ENCODE data around the gene EMB.
"Not testable (repeated sequence)": the region's sequence is repeated elsewhere in the genome, so short reads cannot be mapped to it uniquely, and the experiment has no call there.

EMB gene

DNA sequence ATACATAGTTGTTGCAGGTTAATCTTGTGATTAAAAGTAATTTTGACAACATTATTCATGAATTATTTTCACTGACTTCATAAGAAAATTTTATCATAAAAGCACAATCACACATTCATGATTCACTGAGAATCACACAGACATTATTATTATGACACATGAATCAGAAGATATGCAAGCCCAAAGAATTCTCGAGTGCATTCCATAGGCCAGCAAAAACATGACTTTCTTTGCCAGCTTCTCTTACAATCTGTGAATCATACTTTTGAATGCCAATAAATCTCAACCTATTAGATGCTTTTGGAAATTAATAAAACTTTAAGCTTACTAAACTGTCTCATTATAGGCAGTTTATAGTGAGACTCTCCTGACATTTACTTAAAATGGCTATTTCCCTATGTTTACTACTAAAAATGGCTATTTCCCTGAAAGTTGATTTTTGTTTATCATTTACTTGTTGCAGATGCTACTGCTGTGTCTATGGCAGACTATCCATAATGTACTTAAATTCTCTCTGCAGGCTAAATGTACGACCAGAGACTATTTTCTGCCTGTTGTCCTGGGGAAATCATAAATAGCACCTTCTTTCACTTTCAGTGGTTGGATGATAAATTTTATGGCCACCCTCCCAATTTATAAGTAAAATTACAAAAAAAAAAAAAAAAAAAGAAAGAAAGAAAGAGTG, 47.0 kb downstream of the EMB start:
- H3K36me3 Mint-ChIP-seq (ENCODE audit: low read depth) = peaks cover 66% of the 10 kb centered on the region
- not testable (repeated sequence) for H3K9me3 Mint-ChIP-seq, H3K4me3 Mint-ChIP-seq, H3K27me3 Mint-ChIP-seq, H3K27ac Mint-ChIP-seq
- peaks cover 31% of the 10 kb centered on the region for H3K4me1 Mint-ChIP-seq (ENCODE audit: low read depth)

DNA sequence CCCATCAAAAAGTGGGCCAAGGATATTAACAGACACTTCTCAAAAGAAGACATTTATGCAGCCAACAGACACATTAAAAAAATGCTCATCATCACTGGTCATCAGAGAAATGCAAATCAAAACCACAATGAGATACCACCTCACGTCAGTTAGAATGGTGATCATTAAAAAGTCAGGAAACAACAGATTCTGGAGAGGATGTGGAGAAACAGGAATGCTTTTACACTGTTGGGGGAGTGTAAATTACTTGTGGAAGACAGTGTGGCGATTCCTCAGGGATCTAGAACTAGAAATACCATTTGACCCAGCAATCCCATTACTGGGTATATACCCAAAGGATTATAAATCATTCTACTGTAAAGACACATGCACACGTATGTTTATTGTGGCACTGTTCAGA, 48.8 kb downstream of the EMB start:
- Mint-ChIP-seq H3K9me3 (peaks cover 20% of the 10 kb centered on the region), H3K4me1 (ENCODE audit: low read depth) (peaks cover 22% of the 10 kb centered on the region), H3K36me3 (ENCODE audit: low read depth) (peaks cover 72% of the 10 kb centered on the region)
- not testable (repeated sequence) for H3K4me3 Mint-ChIP-seq, H3K27ac Mint-ChIP-seq, H3K27me3 Mint-ChIP-seq

DNA sequence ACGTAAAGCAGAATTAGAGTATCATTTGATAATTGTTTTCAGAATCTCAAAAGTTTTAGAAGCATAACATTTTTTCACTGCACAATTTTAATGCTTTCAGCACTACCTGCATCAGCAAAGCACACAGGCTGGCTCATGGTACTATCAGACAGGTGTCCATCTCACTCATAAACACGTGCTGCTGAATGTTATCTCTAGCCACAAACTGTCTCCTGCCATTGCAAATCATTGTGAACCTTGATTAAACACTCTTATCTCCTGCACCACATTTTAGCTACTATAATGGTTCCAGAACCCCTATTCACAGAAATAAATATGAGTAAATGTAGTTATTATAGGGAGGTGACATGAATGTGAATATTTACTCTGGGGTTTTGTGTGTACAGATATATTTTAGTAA, 56.7 kb downstream of the EMB start:
- Mint-ChIP-seq H3K36me3 (ENCODE audit: low read depth) (peaks cover 49% of the 10 kb centered on the region), H3K9me3 (peaks cover 14% of the 10 kb centered on the region)
- not testable (repeated sequence) for H3K27ac Mint-ChIP-seq; H3K4me1 Mint-ChIP-seq (ENCODE audit: low read depth); H3K4me3 Mint-ChIP-seq; H3K27me3 Mint-ChIP-seq

DNA sequence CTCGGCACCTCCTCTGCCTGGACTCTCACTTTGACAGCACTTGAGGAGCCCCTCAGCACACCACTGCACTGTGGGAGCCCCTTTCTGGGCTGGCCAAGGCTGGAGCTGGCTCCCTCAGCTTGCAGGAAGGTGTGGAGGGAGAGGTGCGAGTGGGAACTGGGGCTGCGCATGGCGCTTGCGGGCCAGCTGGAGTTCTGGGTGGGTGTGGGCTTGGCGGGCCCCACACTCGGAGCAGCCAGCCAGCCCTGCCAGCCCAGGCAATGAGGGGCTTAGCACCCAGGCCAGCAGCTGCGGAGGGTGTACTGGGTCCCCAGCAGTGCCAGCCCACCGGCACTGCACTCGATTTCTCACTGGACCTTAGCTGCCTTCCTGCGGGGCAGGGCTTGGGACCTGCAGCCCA, 64.4 kb downstream of the EMB start:
- H3K27ac Mint-ChIP-seq, H3K27me3 Mint-ChIP-seq, H3K9me3 Mint-ChIP-seq, H3K4me3 Mint-ChIP-seq: not testable (repeated sequence)
- Mint-ChIP-seq H3K4me1 (ENCODE audit: low read depth) (peaks cover 11% of the 10 kb centered on the region), H3K36me3 (ENCODE audit: low read depth) (peaks cover 32% of the 10 kb centered on the region)

DNA sequence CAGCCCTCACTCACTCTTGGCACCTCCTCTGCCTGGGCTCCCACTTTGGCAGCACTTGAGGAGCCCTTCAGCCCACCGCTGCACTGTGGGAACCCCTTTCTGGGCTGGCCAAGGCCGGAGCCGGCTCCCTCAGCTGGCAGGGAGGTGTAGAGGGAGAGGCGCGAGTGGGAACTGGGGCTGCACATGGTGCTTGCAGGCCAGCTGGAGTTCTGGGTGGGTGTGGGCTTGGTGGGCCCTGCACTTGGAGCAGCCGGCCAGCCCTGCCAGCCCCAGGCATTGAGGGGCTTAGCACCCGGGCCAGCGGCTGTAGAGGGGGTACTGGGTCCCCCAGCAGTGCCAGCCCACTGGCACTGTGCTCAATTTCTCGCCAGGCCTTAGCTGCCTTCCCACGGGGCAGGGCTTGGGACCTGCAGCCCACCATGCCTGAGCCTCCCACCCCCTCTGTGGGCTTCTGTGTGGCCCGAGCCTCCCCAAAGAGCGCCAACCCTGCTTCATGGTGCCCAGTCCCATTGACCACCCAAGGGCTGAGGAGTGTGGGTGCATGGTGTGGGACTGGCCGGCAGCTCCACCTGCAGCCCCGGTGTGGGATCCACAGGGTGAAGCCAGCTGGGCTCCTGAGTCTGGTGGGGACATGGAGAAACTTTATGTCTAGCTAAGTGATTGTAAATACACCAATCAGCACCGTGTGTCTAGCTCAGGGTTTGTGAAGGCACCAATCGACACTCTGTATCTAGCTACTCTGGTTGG, 71.6 kb downstream of the EMB start:
- peaks cover 53% of the 10 kb centered on the region for H3K36me3 Mint-ChIP-seq (ENCODE audit: low read depth)

DNA sequence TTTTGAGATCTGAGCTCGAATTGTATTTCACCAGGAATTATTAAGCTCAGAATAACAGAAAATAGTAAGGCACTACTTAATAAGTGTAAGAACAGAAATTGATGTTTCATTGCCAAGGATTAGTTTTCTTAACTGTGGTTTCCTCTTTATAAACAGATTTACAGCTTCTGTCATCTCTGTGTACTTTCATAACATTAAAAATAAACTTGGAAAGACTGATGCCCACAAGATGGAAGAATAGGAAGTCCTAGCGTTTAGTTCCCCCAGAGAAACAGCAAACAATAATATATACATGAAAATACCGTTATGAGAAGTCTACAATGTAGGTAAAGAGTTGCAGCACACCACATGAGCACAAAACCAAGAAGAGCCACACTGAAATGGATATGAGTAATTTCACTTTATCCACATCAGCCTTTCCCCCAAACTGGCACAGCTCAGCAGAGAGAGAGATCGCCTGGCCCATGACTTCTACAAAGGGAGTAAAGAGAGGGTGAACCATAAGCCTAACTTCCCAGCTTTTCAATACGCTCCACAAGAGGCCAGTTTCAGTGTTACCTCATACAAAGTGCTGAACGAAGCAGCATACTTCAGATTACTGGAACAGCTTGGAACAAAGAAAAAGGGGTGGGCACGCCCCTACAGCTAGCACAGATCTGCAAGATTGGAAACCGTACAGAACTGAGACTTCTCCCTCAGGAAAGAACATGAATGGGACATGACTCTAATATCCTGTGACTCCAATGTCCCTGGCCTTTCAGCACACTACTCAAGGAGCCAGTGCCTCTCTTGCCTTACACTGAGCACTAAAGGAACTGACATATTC, 75.4 kb downstream of the EMB start:
- Mint-ChIP-seq H3K36me3 (ENCODE audit: low read depth) (peaks cover 39% of the 10 kb centered on the region), H3K27ac (no peak overlapping the region), H3K4me3 (no peak overlapping the region), H3K27me3 (no peaks in the 10 kb centered on the region), H3K4me1 (ENCODE audit: low read depth) (peaks cover 26% of the 10 kb centered on the region), H3K9me3 (peaks cover 28% of the 10 kb centered on the region)

More for the DNA sequence above, 71.6 kb downstream of the EMB start:
- peaks cover 25% of the 10 kb centered on the region for H3K9me3 Mint-ChIP-seq
- not testable (repeated sequence) for H3K4me1 Mint-ChIP-seq (ENCODE audit: low read depth); H3K27ac Mint-ChIP-seq; H3K4me3 Mint-ChIP-seq; H3K27me3 Mint-ChIP-seq

DNA sequence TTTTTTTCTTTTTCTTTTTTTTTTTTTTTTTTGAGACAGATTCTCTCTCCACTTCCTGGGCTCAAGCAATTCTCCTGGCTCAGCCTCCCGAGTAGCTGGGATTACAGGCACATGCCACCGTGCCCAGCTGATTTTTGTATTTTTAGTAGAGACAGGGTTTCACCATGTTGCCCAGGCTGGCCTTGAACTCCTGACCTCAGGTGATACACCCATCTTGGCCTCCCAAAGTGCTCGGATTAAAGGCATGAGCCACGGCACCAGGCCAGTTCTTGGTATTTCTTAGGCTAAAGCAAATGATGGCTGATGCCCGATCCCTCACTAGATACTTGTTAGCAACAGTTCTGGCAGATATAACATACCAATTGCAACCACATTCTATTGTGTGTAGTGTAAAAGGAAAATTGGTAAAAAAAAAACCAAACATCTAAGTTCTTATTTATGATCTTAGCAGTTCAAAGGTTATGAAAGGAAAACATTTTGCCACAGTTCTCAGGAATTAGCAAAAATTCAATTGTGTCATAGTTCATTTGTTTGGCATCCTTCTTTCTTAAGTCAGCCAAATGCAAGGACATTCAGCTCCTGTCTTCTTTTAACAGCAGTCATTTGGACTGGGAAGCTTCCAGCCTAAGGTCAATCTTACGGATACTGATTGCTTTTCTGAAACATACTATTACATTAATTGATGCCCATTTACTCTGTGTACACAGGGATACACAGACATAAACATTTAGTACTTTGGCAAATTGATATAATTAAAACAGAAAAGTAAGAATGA, 76.4 kb downstream of the EMB start:
- H3K4me3 Mint-ChIP-seq, H3K27ac Mint-ChIP-seq, H3K27me3 Mint-ChIP-seq: not testable (repeated sequence)
- peaks cover 26% of the 10 kb centered on the region for H3K4me1 Mint-ChIP-seq (ENCODE audit: low read depth)
- peaks cover 22% of the 10 kb centered on the region for H3K9me3 Mint-ChIP-seq
- peaks cover 30% of the 10 kb centered on the region for H3K36me3 Mint-ChIP-seq (ENCODE audit: low read depth)

DNA sequence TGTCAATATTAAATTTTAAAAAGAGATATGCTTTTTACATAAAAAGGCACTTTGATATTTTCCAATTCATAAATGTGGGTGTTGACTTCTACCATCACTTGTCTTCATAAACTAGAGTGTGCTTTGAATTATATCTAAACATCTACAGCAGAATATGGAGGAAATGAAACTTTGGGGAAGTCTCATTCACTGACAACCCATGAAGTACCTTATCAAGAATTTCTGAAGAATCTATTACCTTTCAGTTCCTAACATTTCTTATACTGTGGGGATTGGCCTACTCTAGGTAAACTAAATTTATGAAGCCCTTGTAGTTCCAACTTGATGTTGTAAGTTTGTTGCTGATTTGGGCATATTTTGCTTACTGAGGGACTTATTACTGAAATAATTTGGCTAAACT, 81.9 kb downstream of the EMB start:
- H3K4me1 Mint-ChIP-seq (ENCODE audit: low read depth) = peaks cover 17% of the 10 kb centered on the region
- H3K27ac Mint-ChIP-seq = no peak overlapping the region
- peaks cover 8% of the 10 kb centered on the region for H3K36me3 Mint-ChIP-seq (ENCODE audit: low read depth)
- H3K4me3 Mint-ChIP-seq = no peak overlapping the region
- no peaks in the 10 kb centered on the region for H3K27me3 Mint-ChIP-seq
- peaks cover 3% of the 10 kb centered on the region for H3K9me3 Mint-ChIP-seq

DNA sequence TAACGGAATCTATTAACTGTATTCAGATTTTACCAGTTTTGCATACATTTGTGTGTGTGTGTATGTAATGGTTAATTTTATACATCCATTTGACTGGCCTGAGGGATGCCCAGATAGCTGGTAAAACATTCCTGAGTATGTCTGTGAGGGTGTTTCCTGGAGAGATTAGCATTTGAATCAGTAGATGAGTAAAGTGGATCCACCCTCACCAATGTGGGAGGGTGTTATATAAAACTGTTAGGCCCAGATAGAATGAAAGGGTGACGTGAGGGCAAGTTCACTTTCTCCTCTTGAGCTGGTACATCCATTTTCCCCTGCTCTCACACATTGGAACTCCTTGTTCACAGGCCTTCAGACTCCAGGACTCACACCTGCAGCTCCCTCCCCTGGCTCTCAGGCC, 88.7 kb downstream of the EMB start:
- Mint-ChIP-seq H3K27ac (no peak overlapping the region), H3K9me3 (no peaks in the 10 kb centered on the region), H3K4me3 (no peak overlapping the region), H3K36me3 (ENCODE audit: low read depth) (no peaks in the 10 kb centered on the region), H3K27me3 (no peaks in the 10 kb centered on the region), H3K4me1 (ENCODE audit: low read depth) (no peaks in the 10 kb centered on the region)

Data from stimulated activated naive CD8-positive, alpha-beta T cell treated with anti-CD3 and anti-CD28 coated beads, Interleukin-15, Interleukin-2, amounts not matched to agents 100 ng/mL and 50 ng/mL, for 24 hours (primary cell).